HepG2 (cell line): ENCODE measurements around the gene CYP4F2. TPM values are rescaled to one million over a fixed set of nuclear protein-coding genes. Genes with fewer than 3 reads are reported as not detected.

Source experiments
- CSRNP1 ChIP-seq: sonication (generic); formaldehyde crosslinking; IDR thresholded peaks from 2 replicates; pipeline ENCODE4 v1.8.1; 2023; ENCODE audit warnings: mild to moderate bottlenecking, missing genetic modification reagents
- IKZF4 ChIP-seq: sonication (generic); formaldehyde crosslinking; IDR thresholded peaks from 2 replicates; pipeline ENCODE4 v1.5.1; 2020; ENCODE audit warnings: borderline replicate concordance, mild to moderate bottlenecking, low read depth, missing genetic modification reagents; ENCODE audit errors: not compliant biosample characterization
- JUNB ChIP-seq: sonication (generic); formaldehyde crosslinking; IDR thresholded peaks from 2 replicates; pipeline ENCODE4 v1.8.0; 2022; ENCODE audit warnings: missing genetic modification reagents, mild to moderate bottlenecking, borderline replicate concordance
- SMC3 ChIP-seq: IDR thresholded peaks from 2 replicates; pipeline ENCODE4 v1.6.1; 2011; ENCODE audit warnings: low read length, improper control_type of control experiment
- U2AF1 ChIP-seq: fragments of 200-400 bp; formaldehyde crosslinking; optimal IDR thresholded peaks from 2 replicates; pipeline ENCODE3; 2017; ENCODE audit warnings: mild to moderate bottlenecking, low read depth, low read length
- ZBTB37 ChIP-seq: sonication (generic); formaldehyde crosslinking; IDR thresholded peaks from 2 replicates; pipeline ENCODE4 v1.4.0; 2020; ENCODE audit warnings: mild to moderate bottlenecking, missing genetic modification reagents
- ZC3H13 ChIP-seq: sonication (generic); formaldehyde crosslinking; IDR thresholded peaks from 2 replicates; pipeline ENCODE4 v1.8.1; 2023; ENCODE audit warnings: mild to moderate bottlenecking, missing genetic modification reagents, moderate library complexity
- ZNF746 ChIP-seq: sonication (generic); formaldehyde crosslinking; IDR thresholded peaks from 2 replicates; pipeline ENCODE4 v1.8.0; 2022; ENCODE audit warnings: mild to moderate bottlenecking, missing genetic modification reagents
- ZNF776 ChIP-seq: sonication (generic); formaldehyde crosslinking; IDR thresholded peaks from 2 replicates; pipeline ENCODE4 v1.4.0; 2020; ENCODE audit warnings: mild to moderate bottlenecking, missing genetic modification reagents
- ZSCAN12 ChIP-seq: sonication (generic); formaldehyde crosslinking; IDR thresholded peaks from 2 replicates; pipeline ENCODE4 v1.9.0; 2021; ENCODE audit warnings: mild to moderate bottlenecking, missing genetic modification reagents
- polyA plus RNA-seq, 8 experiments: library from polyadenylated mRNA; depleted of rRNA in 3 of 8; stranded (reverse) in 7 of 8; unstranded in 1 of 8; fragments of >200 nt; fragmentation: Illumina TruSeq in 4 of 8; extraction: Trizol in 4 of 8; gene quantifications; 2 replicates each; pipeline versions ENCODE4 v1.2.1 to v1.2.3, GENCODE V29; 2011 to 2016; ENCODE audit warnings: low read depth in 4 of 8, missing spikeins in 1 of 8, mixed read lengths in 1 of 8; ENCODE audit not compliant: insufficient read depth in 1 of 8
- total RNA-seq, 5 experiments: library from RNA; depleted of rRNA; stranded (reverse); fragments of >200 nt; fragmentation: Illumina TruSeq; extraction: Trizol; gene quantifications; 2 replicates each; pipeline ENCODE4 v1.2.3, GENCODE V29; 2016; ENCODE audit warnings: low read depth in 1 of 5
- TF ChIP-seq, protein P1 (sequence below): sonication (generic); formaldehyde crosslinking; IDR thresholded peaks from 2 replicates; pipeline ENCODE4 v1.5.1; 2020; ENCODE audit warnings: missing genetic modification reagents, mild to moderate bottlenecking, borderline replicate concordance
- TF ChIP-seq, protein P2 (sequence below): sonication (generic); formaldehyde crosslinking; IDR thresholded peaks from 2 replicates; pipeline ENCODE4 v1.8.1; 2023; ENCODE audit warnings: missing genetic modification reagents, inconsistent platforms, borderline replicate concordance
- TF ChIP-seq, protein P3 (sequence below): sonication (generic); formaldehyde crosslinking; IDR thresholded peaks from 2 replicates; pipeline ENCODE4 v1.5.0; 2020; ENCODE audit warnings: mild to moderate bottlenecking, missing genetic modification reagents
- TF ChIP-seq, protein P4 (sequence below): IDR thresholded peaks from 2 replicates; pipeline ENCODE4 v1.6.1; 2012; ENCODE audit warnings: low read length, improper control_type of control experiment

Gene CYP4F2
- total and polyA plus RNA-seq, 2 of the 13 experiments (the other 11 are each of a cell fraction or from before 2014, with no cell fraction given), result 3.7 to 3.9 TPM

DNA sequence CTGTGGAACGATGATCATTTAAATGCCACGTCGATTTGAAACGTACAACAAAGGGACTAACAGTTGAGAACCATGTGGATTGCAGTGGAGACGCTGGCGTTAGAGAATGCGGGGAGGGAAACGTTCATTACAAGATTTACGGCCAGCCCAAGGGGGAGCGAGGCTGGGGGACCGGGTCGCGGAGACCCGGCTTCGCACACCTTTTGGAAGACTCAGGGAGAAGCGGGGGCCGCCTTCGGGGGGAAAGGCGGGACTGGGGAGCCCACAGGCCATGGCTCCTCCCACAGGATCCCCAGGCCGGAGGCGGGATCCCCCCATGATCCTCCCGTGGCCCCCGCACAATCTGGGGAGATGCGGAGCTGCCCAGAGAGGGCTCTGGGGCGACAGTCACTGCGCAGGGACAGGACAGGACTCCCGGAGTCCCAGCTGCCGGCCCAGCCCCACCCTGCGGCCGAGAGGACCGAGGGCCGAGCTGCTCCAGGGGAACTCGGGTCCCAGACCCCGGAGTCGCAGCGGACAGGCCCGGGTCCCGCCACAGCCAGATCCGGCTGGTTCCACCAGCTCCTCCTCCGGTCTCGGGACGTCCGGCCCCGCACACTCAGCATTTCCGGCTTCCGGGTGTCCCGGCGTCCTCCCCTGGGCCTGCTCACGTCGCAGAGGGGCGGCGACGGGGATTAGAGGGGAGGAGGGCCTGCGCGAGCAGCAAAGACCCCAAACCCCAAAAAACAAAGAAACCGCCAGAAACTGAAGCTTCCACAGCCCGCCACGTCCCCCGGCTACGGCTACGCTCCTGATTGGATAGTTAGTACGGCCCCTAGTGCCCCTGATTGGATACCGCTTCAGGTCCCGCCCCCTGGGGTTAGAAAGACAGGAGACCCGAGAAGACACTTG, 61.3 kb downstream of the CYP4F2 start (continued):
- TF ChIP-seq, protein P1, sequence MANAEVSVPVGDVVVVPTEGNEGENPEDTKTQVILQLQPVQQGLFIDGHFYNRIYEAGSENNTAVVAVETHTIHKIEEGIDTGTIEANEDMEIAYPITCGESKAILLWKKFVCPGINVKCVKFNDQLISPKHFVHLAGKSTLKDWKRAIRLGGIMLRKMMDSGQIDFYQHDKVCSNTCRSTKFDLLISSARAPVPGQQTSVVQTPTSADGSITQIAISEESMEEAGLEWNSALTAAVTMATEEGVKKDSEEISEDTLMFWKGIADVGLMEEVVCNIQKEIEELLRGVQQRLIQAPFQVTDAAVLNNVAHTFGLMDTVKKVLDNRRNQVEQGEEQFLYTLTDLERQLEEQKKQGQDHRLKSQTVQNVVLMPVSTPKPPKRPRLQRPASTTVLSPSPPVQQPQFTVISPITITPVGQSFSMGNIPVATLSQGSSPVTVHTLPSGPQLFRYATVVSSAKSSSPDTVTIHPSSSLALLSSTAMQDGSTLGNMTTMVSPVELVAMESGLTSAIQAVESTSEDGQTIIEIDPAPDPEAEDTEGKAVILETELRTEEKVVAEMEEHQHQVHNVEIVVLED (CRISPR knock-in tag), result peak; percentile 72; the same call in 1 of the 2 replicates
- TF ChIP-seq, protein P2, sequence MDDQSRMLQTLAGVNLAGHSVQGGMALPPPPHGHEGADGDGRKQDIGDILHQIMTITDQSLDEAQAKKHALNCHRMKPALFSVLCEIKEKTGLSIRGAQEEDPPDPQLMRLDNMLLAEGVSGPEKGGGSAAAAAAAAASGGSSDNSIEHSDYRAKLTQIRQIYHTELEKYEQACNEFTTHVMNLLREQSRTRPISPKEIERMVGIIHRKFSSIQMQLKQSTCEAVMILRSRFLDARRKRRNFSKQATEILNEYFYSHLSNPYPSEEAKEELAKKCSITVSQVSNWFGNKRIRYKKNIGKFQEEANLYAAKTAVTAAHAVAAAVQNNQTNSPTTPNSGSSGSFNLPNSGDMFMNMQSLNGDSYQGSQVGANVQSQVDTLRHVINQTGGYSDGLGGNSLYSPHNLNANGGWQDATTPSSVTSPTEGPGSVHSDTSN, result no peak
- TF ChIP-seq ZC3H13 (CRISPR knock-in tag) (no peak), U2AF1 (peak; percentile 89), IKZF4 (CRISPR knock-in tag) (no peak), ZNF746 (CRISPR knock-in tag) (no peak), JUNB (no peak), SMC3 (no peak), CSRNP1 (CRISPR knock-in tag) (no peak), ZNF776 (CRISPR knock-in tag) (peak; percentile 78; the same call in 1 of the 2 replicates), ZSCAN12 (CRISPR knock-in tag) (no peak), ZBTB37 (CRISPR knock-in tag) (no peak)
- TF ChIP-seq, protein P3, sequence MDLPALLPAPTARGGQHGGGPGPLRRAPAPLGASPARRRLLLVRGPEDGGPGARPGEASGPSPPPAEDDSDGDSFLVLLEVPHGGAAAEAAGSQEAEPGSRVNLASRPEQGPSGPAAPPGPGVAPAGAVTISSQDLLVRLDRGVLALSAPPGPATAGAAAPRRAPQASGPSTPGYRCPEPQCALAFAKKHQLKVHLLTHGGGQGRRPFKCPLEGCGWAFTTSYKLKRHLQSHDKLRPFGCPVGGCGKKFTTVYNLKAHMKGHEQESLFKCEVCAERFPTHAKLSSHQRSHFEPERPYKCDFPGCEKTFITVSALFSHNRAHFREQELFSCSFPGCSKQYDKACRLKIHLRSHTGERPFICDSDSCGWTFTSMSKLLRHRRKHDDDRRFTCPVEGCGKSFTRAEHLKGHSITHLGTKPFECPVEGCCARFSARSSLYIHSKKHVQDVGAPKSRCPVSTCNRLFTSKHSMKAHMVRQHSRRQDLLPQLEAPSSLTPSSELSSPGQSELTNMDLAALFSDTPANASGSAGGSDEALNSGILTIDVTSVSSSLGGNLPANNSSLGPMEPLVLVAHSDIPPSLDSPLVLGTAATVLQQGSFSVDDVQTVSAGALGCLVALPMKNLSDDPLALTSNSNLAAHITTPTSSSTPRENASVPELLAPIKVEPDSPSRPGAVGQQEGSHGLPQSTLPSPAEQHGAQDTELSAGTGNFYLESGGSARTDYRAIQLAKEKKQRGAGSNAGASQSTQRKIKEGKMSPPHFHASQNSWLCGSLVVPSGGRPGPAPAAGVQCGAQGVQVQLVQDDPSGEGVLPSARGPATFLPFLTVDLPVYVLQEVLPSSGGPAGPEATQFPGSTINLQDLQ (CRISPR knock-in tag), result 0 out of 2 replicates have a peak, but pooled peaks have one; percentile 25
- TF ChIP-seq, protein P4, sequence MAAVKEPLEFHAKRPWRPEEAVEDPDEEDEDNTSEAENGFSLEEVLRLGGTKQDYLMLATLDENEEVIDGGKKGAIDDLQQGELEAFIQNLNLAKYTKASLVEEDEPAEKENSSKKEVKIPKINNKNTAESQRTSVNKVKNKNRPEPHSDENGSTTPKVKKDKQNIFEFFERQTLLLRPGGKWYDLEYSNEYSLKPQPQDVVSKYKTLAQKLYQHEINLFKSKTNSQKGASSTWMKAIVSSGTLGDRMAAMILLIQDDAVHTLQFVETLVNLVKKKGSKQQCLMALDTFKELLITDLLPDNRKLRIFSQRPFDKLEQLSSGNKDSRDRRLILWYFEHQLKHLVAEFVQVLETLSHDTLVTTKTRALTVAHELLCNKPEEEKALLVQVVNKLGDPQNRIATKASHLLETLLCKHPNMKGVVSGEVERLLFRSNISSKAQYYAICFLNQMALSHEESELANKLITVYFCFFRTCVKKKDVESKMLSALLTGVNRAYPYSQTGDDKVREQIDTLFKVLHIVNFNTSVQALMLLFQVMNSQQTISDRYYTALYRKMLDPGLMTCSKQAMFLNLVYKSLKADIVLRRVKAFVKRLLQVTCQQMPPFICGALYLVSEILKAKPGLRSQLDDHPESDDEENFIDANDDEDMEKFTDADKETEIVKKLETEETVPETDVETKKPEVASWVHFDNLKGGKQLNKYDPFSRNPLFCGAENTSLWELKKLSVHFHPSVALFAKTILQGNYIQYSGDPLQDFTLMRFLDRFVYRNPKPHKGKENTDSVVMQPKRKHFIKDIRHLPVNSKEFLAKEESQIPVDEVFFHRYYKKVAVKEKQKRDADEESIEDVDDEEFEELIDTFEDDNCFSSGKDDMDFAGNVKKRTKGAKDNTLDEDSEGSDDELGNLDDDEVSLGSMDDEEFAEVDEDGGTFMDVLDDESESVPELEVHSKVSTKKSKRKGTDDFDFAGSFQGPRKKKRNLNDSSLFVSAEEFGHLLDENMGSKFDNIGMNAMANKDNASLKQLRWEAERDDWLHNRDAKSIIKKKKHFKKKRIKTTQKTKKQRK, result no peak
